GM18517 (cell line): ENCODE measurements around the gene PRB4.
"Not testable (repeated sequence)": the region's sequence is repeated elsewhere in the genome, so short reads cannot be mapped to it uniquely, and the experiment has no call there.

Experiments
- ATAC-seq: cut with Tn5 transposase; IDR thresholded peaks from one replicate; pipeline ENCODE4 v1.9.1; 2021; ENCODE audit warnings: mild to moderate bottlenecking, moderate library complexity; ENCODE audit not compliant: unreplicated experiment

Gene PRB4

GRCh38 chr12:11310336-11310735 lies at the start of gene PRB4:
Gene PRB4, minus strand, starts transcription at chr12:11310436. Its CDS starts 38 bp downstream, at chr12:11310398.
- no peak for ATAC-seq

- not testable (repeated sequence) for ATAC-seq
Measured at GRCh38 chr12:11351736-11352135, 41.5 kb upstream of the PRB4 start.

DNA sequence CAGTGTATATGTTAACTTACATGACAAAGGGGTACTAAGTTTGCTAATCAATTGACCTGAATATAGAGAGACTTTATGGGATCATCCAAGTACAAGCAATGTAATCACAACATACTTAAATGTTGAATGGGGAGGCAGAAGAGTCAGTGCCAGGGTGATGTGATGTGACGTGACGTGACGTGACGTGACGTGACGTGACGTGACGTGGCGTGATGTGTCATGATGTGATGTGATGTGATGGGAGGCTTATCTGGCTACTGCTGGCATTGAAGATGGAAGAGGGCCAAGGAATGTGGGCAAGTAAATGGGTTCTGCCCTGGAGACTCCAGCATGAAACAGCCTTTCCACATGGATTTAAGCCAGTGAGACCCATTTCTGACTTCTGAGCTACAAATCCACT lies 38.2 kb upstream of the PRB4 start:
- ATAC-seq = no peak

DNA sequence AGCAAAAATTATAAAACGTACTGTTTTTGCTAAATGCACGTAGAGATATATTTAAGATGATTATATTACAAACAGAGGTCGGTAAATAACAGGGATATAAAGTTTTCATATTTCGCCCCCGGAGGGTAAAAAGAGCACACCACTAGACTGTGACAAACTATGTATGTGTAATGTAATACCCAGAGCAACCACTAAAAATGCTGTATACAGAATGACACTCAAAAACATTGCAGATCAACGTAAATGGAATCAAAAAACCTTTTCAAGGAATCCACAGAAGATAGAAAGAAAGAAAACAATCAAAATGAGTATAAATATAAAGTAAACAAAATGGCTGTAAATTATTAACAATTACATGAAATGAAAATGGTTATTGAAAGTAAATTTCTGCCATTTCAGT lies 37.6 kb upstream of the PRB4 start:
- ATAC-seq = peak; percentile 52

GRCh38 chr12:11344500-11344899 lies 34.3 kb upstream of the PRB4 start:
- no peak for ATAC-seq

- ATAC-seq = no peak
Measured at GRCh38 chr12:11324426-11324825, 14.2 kb upstream of the PRB4 start.

DNA sequence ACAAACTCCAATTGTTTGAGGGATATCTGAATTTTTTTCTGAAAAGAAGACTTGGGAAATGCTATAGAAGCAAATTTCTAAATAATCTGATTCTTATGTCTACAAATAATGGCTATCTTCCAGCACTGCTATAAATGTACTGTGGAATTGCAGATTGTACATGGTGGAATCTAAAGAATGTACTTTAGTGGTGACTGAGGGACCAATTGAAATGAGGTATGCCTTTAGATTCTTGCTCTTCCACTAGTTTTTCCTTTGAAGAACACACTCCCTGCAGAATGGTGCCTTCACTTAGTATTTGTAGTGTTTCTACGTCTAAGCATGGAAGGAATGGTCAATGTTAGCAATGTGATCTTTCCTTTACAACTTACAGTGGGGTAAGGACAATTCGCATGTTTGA lies 11.7 kb upstream of the PRB4 start:
- ATAC-seq = no peak

- ATAC-seq = no peak
Measured at GRCh38 chr12:11307143-11307542, 3.1 kb downstream of the PRB4 start.

DNA sequence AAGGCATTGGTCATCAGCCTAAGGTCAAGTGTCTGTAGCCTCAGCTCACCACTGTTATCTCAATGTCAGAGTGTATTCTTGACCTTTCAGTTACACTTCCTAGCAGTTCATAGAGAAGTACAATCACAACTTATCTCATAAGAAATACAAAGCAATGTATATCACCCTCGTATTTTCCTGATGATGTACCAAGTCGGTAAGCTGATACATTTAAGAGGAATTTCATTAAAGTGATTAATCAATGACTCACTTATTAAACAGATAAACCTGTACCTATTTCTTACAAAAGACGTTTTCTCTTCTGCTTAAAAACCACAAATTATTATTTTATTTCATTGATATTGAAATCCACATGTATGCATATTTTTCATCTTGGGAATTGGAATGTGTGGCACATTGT lies 36.8 kb downstream of the PRB4 start:
- ATAC-seq = no peak

- ATAC-seq = no peak
Measured at GRCh38 chr12:11269607-11270006, 40.6 kb downstream of the PRB4 start, which contains the start of gene PRB3. Gene PRB3, minus strand, starts transcription at chr12:11269707. Its CDS starts 38 bp downstream, at chr12:11269669.

DNA sequence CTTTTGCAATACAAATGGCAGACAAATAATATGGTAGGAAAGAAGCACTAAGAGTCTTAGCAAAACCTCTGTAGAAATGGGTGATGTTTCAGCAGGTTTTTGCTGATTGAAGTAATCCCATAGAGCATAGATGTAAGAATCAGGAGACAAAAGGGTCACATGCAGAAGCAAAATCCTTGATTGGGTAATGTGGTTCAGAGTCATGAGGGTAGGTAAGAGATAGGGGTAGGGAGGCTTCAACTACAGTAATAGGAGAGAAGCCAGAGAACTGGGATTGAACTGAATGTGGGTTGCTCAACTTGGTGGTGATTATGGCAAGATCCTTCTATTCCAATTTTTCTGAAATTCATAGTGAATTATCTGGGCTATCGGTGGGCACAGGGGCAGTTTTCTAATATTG lies 45.7 kb downstream of the PRB4 start:
- ATAC-seq = no peak
